Liver (tissue), 3 donors: Measurements from ENCODE around the gene SLC25A40.

Source experiments
- EGR1 ChIP-seq, 2 donors: IDR thresholded peaks; 2 replicates each; pipeline ENCODE4 v1.6.1; 2016 to 2018; ENCODE audit warnings: antibody characterized with exemption in 2 of 2, low read depth in 2 of 2
- HNF4A ChIP-seq, 2 donors: conservative IDR thresholded peaks; 2 replicates each; pipeline ENCODE4 v1.6.1; 2016; ENCODE audit warnings: antibody characterized with exemption in 2 of 2, mild to moderate bottlenecking in 2 of 2
- REST ChIP-seq: IDR thresholded peaks from 2 replicates; pipeline ENCODE4 v1.6.1; 2016; ENCODE audit warnings: antibody characterized with exemption, mild to moderate bottlenecking
- RXRA ChIP-seq, 2 donors: IDR thresholded peaks; 2 replicates each; pipeline ENCODE4 v1.6.1; 2017 to 2018; ENCODE audit warnings: antibody characterized with exemption in 2 of 2, mild to moderate bottlenecking in 1 of 2
- SP1 ChIP-seq: IDR thresholded peaks from 2 replicates; pipeline ENCODE4 v1.6.1; 2018; ENCODE audit warnings: antibody characterized with exemption, mild to moderate bottlenecking
- TF ChIP-seq, protein P1 (sequence below): fragments of 150-350 bp; IDR thresholded peaks from 2 replicates; pipeline ENCODE4 v1.5.1; 2017; ENCODE audit warnings: improper control_type of control experiment, low read depth, low read length; ENCODE audit not compliant: missing input control
- TF ChIP-seq, protein P2 (sequence below): IDR thresholded peaks from 2 replicates; pipeline ENCODE4 v1.6.1; 2016; ENCODE audit warnings: antibody characterized with exemption
- TF ChIP-seq, protein P3 (sequence below): IDR thresholded peaks from 2 replicates; pipeline ENCODE4 v1.6.1; 2016; ENCODE audit warnings: antibody characterized with exemption
- donor health status: healthy.
- donor health status: healthy.

GRCh38 chr7:87785368-87785995 is 90.7 kb downstream of the SLC25A40 start:
- TF ChIP-seq REST (no peak), RXRA (IDR thresholded peaks at IDR 0.05) (no peak), SP1 (no peak), HNF4A (conservative IDR thresholded peaks at IDR 0.05) (no peak), EGR1 (IDR thresholded peaks at IDR 0.05; ENCODE audit: low read depth in 2 of 2) (no peak)
- TF ChIP-seq, protein P1, sequence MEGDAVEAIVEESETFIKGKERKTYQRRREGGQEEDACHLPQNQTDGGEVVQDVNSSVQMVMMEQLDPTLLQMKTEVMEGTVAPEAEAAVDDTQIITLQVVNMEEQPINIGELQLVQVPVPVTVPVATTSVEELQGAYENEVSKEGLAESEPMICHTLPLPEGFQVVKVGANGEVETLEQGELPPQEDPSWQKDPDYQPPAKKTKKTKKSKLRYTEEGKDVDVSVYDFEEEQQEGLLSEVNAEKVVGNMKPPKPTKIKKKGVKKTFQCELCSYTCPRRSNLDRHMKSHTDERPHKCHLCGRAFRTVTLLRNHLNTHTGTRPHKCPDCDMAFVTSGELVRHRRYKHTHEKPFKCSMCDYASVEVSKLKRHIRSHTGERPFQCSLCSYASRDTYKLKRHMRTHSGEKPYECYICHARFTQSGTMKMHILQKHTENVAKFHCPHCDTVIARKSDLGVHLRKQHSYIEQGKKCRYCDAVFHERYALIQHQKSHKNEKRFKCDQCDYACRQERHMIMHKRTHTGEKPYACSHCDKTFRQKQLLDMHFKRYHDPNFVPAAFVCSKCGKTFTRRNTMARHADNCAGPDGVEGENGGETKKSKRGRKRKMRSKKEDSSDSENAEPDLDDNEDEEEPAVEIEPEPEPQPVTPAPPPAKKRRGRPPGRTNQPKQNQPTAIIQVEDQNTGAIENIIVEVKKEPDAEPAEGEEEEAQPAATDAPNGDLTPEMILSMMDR, result no peak
- TF ChIP-seq, protein P2, sequence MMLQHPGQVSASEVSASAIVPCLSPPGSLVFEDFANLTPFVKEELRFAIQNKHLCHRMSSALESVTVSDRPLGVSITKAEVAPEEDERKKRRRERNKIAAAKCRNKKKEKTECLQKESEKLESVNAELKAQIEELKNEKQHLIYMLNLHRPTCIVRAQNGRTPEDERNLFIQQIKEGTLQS, result no peak
- TF ChIP-seq, protein P3, sequence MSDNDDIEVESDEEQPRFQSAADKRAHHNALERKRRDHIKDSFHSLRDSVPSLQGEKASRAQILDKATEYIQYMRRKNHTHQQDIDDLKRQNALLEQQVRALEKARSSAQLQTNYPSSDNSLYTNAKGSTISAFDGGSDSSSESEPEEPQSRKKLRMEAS, result no peak
